ENCODE results near the gene HELT. TPM values are rescaled to one million over a fixed set of nuclear protein-coding genes. Genes with fewer than 3 reads are reported as not detected.
"Not testable (repeated sequence)": the region's sequence is repeated elsewhere in the genome, so short reads cannot be mapped to it uniquely, and the experiment has no call there.

The HELT gene
- total RNA-seq, 1 donor: not detected

- Histone ChIP-seq H3K4me3 (ENCODE audit: low read length) (no peak overlapping the region), H3K9me3 (ENCODE audit: low read depth, low read length) (no peaks in the 10 kb centered on the region), H3K27me3 (ENCODE audit: insufficient read depth, low read length) (peaks cover 11% of the 10 kb centered on the region), H3K4me1 (ENCODE audit: insufficient read depth, low read length) (peaks cover 7% of the 10 kb centered on the region)
These were observed 21.4 kb downstream of the HELT start for GRCh38 chr4:185039508-185040273.

GRCh38 chr4:185040523-185040922, 22.2 kb downstream of the HELT start:
- Histone ChIP-seq H3K27me3 (ENCODE audit: insufficient read depth, low read length) (peaks cover 11% of the 10 kb centered on the region), H3K4me1 (ENCODE audit: insufficient read depth, low read length) (peaks cover 7% of the 10 kb centered on the region), H3K4me3 (ENCODE audit: low read length) (no peak overlapping the region), H3K9me3 (ENCODE audit: low read depth, low read length) (no peaks in the 10 kb centered on the region)

- H3K9me3 ChIP-seq (ENCODE audit: low read depth, low read length); H3K4me3 ChIP-seq (ENCODE audit: low read length); H3K27me3 ChIP-seq (ENCODE audit: insufficient read depth, low read length); H3K4me1 ChIP-seq (ENCODE audit: insufficient read depth, low read length): not testable (repeated sequence)
These were observed 32.0 kb downstream of the HELT start for GRCh38 chr4:185050286-185050685.

GRCh38 chr4:185051283-185051682, 33.0 kb downstream of the HELT start:
- H3K27me3 ChIP-seq (ENCODE audit: insufficient read depth, low read length): not testable (repeated sequence)

GRCh38 chr4:185053746-185054145, 35.5 kb downstream of the HELT start:
- Histone ChIP-seq H3K4me3 (ENCODE audit: low read length) (no peak overlapping the region), H3K9me3 (ENCODE audit: low read depth, low read length) (no peaks in the 10 kb centered on the region), H3K27me3 (ENCODE audit: insufficient read depth, low read length) (no peaks in the 10 kb centered on the region), H3K4me1 (ENCODE audit: insufficient read depth, low read length) (no peaks in the 10 kb centered on the region)

More at GRCh38 chr4:185051283-185051682, 33.0 kb downstream of the HELT start:
- H3K9me3 ChIP-seq (ENCODE audit: low read depth, low read length); H3K4me1 ChIP-seq (ENCODE audit: insufficient read depth, low read length); H3K4me3 ChIP-seq (ENCODE audit: low read length): not testable (repeated sequence)

- no peaks in the 10 kb centered on the region for H3K4me1 ChIP-seq (ENCODE audit: insufficient read depth, low read length)
- no peaks in the 10 kb centered on the region for H3K27me3 ChIP-seq (ENCODE audit: insufficient read depth, low read length)
- no peaks in the 10 kb centered on the region for H3K9me3 ChIP-seq (ENCODE audit: low read depth, low read length)
- H3K4me3 ChIP-seq (ENCODE audit: low read length): no peak overlapping the region
These were observed 36.0 kb downstream of the HELT start for GRCh38 chr4:185054272-185054671.

GRCh38 chr4:185054886-185055285, 36.6 kb downstream of the HELT start:
- no peaks in the 10 kb centered on the region for H3K9me3 ChIP-seq (ENCODE audit: low read depth, low read length)
- no peaks in the 10 kb centered on the region for H3K27me3 ChIP-seq (ENCODE audit: insufficient read depth, low read length)
- H3K4me3 ChIP-seq (ENCODE audit: low read length): no peak overlapping the region
- H3K4me1 ChIP-seq (ENCODE audit: insufficient read depth, low read length): no peaks in the 10 kb centered on the region

- Histone ChIP-seq H3K4me1 (ENCODE audit: insufficient read depth, low read length) (no peaks in the 10 kb centered on the region), H3K4me3 (ENCODE audit: low read length) (no peak overlapping the region), H3K27me3 (ENCODE audit: insufficient read depth, low read length) (peaks cover 8% of the 10 kb centered on the region)
These were observed 43.3 kb downstream of the HELT start for GRCh38 chr4:185061610-185062009.

GRCh38 chr4:185062606-185063005, 44.3 kb downstream of the HELT start:
- Histone ChIP-seq H3K4me1 (ENCODE audit: insufficient read depth, low read length) (no peaks in the 10 kb centered on the region), H3K27me3 (ENCODE audit: insufficient read depth, low read length) (peaks cover 11% of the 10 kb centered on the region), H3K9me3 (ENCODE audit: low read depth, low read length) (peaks cover 4% of the 10 kb centered on the region), H3K4me3 (ENCODE audit: low read length) (no peak overlapping the region)

More at GRCh38 chr4:185061610-185062009, 43.3 kb downstream of the HELT start:
- peaks cover 4% of the 10 kb centered on the region for H3K9me3 ChIP-seq (ENCODE audit: low read depth, low read length)

- peaks cover 15% of the 10 kb centered on the region for H3K27me3 ChIP-seq (ENCODE audit: insufficient read depth, low read length)
- no peak overlapping the region for H3K4me3 ChIP-seq (ENCODE audit: low read length)
- H3K9me3 ChIP-seq (ENCODE audit: low read depth, low read length): peaks cover 4% of the 10 kb centered on the region
- no peaks in the 10 kb centered on the region for H3K4me1 ChIP-seq (ENCODE audit: insufficient read depth, low read length)
These were observed 47.9 kb downstream of the HELT start for GRCh38 chr4:185066179-185066578.

- peaks cover 10% of the 10 kb centered on the region for H3K27me3 ChIP-seq (ENCODE audit: insufficient read depth, low read length)
- H3K4me3 ChIP-seq (ENCODE audit: low read length): no peak overlapping the region
- H3K4me1 ChIP-seq (ENCODE audit: insufficient read depth, low read length): no peaks in the 10 kb centered on the region
- no peaks in the 10 kb centered on the region for H3K9me3 ChIP-seq (ENCODE audit: low read depth, low read length)
These were observed 50.5 kb downstream of the HELT start for GRCh38 chr4:185068837-185069236.

Other genes with a start within 250 kb of the HELT start
- 110 TPM for gene ACSL1, start 192.5 kb upstream of the HELT start, total RNA-seq
- gene SLC25A4, start 124.8 kb downstream of the HELT start, total RNA-seq: 2.1 TPM
- 25.5 TPM for gene CFAP97, start 185.5 kb downstream of the HELT start, total RNA-seq
- gene SNX25, start 191.1 kb downstream of the HELT start, total RNA-seq: 30.1 TPM

All from mononuclear cell (primary cell).